ENCODE results near the gene MT1E. TPM values are rescaled to one million over a fixed set of nuclear protein-coding genes. Genes with fewer than 3 reads are reported as not detected.

Gene MT1E
- total and polyA plus RNA-seq, 2 of the 13 experiments (the other 11 are each of a cell fraction or from before 2014, with no cell fraction given), result 110 to 1,072 TPM

GRCh38 chr16:56610017-56610608, 15.5 kb upstream of the MT1E start (continued):
- TF ChIP-seq, protein P1, sequence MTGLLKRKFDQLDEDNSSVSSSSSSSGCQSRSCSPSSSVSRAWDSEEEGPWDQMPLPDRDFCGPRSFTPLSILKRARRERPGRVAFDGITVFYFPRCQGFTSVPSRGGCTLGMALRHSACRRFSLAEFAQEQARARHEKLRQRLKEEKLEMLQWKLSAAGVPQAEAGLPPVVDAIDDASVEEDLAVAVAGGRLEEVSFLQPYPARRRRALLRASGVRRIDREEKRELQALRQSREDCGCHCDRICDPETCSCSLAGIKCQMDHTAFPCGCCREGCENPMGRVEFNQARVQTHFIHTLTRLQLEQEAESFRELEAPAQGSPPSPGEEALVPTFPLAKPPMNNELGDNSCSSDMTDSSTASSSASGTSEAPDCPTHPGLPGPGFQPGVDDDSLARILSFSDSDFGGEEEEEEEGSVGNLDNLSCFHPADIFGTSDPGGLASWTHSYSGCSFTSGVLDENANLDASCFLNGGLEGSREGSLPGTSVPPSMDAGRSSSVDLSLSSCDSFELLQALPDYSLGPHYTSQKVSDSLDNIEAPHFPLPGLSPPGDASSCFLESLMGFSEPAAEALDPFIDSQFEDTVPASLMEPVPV (CRISPR knock-in tag; IDR thresholded peaks at IDR 0.05), result no peak
- TF ChIP-seq ZNF230 (CRISPR knock-in tag; IDR thresholded peaks at IDR 0.05) (peak; percentile 38; the same call in 1 of the 2 replicates), DNMT3B (CRISPR knock-in tag; conservative IDR thresholded peaks at IDR 0.05) (no peak), REL (CRISPR knock-in tag; conservative IDR thresholded peaks at IDR 0.05) (0 out of 2 replicates have a peak, but pooled peaks have one; percentile 25), PTBP1 (IDR thresholded peaks at IDR 0.05; ENCODE audit: low read depth, low read length, poor library complexity, severe bottlenecking) (no peak), MEIS2 (CRISPR knock-in tag; IDR thresholded peaks at IDR 0.05) (0 out of 2 replicates have a peak, but pooled peaks have one; percentile 41), EHMT2 (IDR thresholded peaks at IDR 0.05; ENCODE audit: borderline replicate concordance, low read depth, low read length) (no peak), CHCHD3 (CRISPR knock-in tag; IDR thresholded peaks at IDR 0.05) (0 out of 2 replicates have a peak, but pooled peaks have one; percentile 52), ZSCAN22 (CRISPR knock-in tag; IDR thresholded peaks at IDR 0.05) (0 out of 2 replicates have a peak, but pooled peaks have one; percentile 21), ZNF317 (CRISPR knock-in tag; IDR thresholded peaks at IDR 0.05) (no peak), NR1H2 (CRISPR knock-in tag; IDR thresholded peaks at IDR 0.05; ENCODE audit: borderline replicate concordance, low read depth) (no peak), MED13 (CRISPR knock-in tag; IDR thresholded peaks at IDR 0.05) (no peak), ZFP1 (CRISPR knock-in tag; IDR thresholded peaks at IDR 0.05) (no peak), GATAD2A (CRISPR knock-in tag; IDR thresholded peaks at IDR 0.05) (peak; percentile 26; the same call in 1 of the 2 replicates), ZNF33A (CRISPR knock-in tag; IDR thresholded peaks at IDR 0.05; ENCODE audit: borderline replicate concordance) (no peak), NR3C1 (CRISPR knock-in tag; IDR thresholded peaks at IDR 0.05) (no peak), ZMYM4 (CRISPR knock-in tag; IDR thresholded peaks at IDR 0.05) (peak; percentile 26; the same call in 1 of the 2 replicates), ZNF33B (CRISPR knock-in tag; IDR thresholded peaks at IDR 0.05) (no peak), ZBTB38 (CRISPR knock-in tag; IDR thresholded peaks at IDR 0.05) (0 out of 2 replicates have a peak, but pooled peaks have one; percentile 48), ATRX (CRISPR knock-in tag; IDR thresholded peaks at IDR 0.05; ENCODE audit: borderline replicate concordance) (no peak), ZNF343 (CRISPR knock-in tag; IDR thresholded peaks at IDR 0.05) (no peak)
- TF ChIP-seq, protein P2, sequence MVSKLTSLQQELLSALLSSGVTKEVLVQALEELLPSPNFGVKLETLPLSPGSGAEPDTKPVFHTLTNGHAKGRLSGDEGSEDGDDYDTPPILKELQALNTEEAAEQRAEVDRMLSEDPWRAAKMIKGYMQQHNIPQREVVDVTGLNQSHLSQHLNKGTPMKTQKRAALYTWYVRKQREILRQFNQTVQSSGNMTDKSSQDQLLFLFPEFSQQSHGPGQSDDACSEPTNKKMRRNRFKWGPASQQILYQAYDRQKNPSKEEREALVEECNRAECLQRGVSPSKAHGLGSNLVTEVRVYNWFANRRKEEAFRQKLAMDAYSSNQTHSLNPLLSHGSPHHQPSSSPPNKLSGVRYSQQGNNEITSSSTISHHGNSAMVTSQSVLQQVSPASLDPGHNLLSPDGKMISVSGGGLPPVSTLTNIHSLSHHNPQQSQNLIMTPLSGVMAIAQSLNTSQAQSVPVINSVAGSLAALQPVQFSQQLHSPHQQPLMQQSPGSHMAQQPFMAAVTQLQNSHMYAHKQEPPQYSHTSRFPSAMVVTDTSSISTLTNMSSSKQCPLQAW (CRISPR knock-in tag; IDR thresholded peaks at IDR 0.05), result peak; percentile 53; the same call in 1 of the 2 replicates
- TF ChIP-seq, protein P3, sequence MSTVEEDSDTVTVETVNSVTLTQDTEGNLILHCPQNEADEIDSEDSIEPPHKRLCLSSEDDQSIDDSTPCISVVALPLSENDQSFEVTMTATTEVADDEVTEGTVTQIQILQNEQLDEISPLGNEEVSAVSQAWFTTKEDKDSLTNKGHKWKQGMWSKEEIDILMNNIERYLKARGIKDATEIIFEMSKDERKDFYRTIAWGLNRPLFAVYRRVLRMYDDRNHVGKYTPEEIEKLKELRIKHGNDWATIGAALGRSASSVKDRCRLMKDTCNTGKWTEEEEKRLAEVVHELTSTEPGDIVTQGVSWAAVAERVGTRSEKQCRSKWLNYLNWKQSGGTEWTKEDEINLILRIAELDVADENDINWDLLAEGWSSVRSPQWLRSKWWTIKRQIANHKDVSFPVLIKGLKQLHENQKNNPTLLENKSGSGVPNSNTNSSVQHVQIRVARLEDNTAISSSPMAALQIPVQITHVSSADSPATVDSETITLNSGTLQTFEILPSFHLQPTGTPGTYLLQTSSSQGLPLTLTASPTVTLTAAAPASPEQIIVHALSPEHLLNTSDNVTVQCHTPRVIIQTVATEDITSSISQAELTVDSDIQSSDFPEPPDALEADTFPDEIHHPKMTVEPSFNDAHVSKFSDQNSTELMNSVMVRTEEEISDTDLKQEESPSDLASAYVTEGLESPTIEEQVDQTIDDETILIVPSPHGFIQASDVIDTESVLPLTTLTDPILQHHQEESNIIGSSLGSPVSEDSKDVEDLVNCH (CRISPR knock-in tag; IDR thresholded peaks at IDR 0.05), result 0 out of 2 replicates have a peak, but pooled peaks have one; percentile 31
- TF ChIP-seq, protein P4, sequence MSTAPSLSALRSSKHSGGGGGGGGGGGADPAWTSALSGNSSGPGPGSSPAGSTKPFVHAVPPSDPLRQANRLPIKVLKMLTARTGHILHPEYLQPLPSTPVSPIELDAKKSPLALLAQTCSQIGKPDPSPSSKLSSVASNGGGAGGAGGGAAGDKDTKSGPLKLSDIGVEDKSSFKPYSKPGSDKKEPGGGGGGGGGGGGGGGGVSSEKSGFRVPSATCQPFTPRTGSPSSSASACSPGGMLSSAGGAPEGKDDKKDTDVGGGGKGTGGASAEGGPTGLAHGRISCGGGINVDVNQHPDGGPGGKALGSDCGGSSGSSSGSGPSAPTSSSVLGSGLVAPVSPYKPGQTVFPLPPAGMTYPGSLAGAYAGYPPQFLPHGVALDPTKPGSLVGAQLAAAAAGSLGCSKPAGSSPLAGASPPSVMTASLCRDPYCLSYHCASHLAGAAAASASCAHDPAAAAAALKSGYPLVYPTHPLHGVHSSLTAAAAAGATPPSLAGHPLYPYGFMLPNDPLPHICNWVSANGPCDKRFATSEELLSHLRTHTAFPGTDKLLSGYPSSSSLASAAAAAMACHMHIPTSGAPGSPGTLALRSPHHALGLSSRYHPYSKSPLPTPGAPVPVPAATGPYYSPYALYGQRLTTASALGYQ (CRISPR knock-in tag; IDR thresholded peaks at IDR 0.05), result no peak

Data from HepG2 (cell line).